AG09319 (cell line): ENCODE data around the gene CEP192.

Source experiments
- DNase-seq: peaks from one replicate; pipeline ENCODE4 v3.0.0-alpha.2; 2010; ENCODE audit warnings: low read depth; ENCODE audit errors: extremely low read depth
- CTCF ChIP-seq: IDR thresholded peaks from 2 replicates; pipeline ENCODE4 v1.5.1; 2011; ENCODE audit warnings: low read depth, mild to moderate bottlenecking, inconsistent platforms, low read length, moderate library complexity

The CEP192 gene

GRCh38 chr18:12948050-12948804 is 42.9 kb upstream of the CEP192 start:
- peak; percentile 61 for DNase-seq
- no peak for TF ChIP-seq CTCF

- DNase-seq: no peak
- no peak for TF ChIP-seq CTCF
Measured at GRCh38 chr18:12958478-12958877, 32.7 kb upstream of the CEP192 start.

- no peak for DNase-seq
Measured at GRCh38 chr18:12960395-12960794, 30.8 kb upstream of the CEP192 start.

GRCh38 chr18:12960853-12961397 is 30.2 kb upstream of the CEP192 start:
- no peak for TF ChIP-seq CTCF
- no peak for DNase-seq

More at GRCh38 chr18:12960395-12960794, 30.8 kb upstream of the CEP192 start:
- no peak for TF ChIP-seq CTCF

GRCh38 chr18:12963069-12963468 is 28.1 kb upstream of the CEP192 start:
- TF ChIP-seq CTCF: no peak
- DNase-seq: no peak

- DNase-seq: no peak
- TF ChIP-seq CTCF: no peak
Measured at GRCh38 chr18:12968115-12968514, 23.0 kb upstream of the CEP192 start.

GRCh38 chr18:12968619-12969018 is 22.5 kb upstream of the CEP192 start:
- DNase-seq: no peak
- TF ChIP-seq CTCF: no peak
